Bone marrow (tissue), 2 donors: ENCODE results near the gene FAM131C.
"Not testable (repeated sequence)": the region's sequence is repeated elsewhere in the genome, so short reads cannot be mapped to it uniquely, and the experiment has no call there.

Source experiments
- DNase-seq, 2 donors: peaks; one replicate each; lab custom pipeline; 2025; lab: John Stamatoyannopoulos, UW

The FAM131C gene

DNA sequence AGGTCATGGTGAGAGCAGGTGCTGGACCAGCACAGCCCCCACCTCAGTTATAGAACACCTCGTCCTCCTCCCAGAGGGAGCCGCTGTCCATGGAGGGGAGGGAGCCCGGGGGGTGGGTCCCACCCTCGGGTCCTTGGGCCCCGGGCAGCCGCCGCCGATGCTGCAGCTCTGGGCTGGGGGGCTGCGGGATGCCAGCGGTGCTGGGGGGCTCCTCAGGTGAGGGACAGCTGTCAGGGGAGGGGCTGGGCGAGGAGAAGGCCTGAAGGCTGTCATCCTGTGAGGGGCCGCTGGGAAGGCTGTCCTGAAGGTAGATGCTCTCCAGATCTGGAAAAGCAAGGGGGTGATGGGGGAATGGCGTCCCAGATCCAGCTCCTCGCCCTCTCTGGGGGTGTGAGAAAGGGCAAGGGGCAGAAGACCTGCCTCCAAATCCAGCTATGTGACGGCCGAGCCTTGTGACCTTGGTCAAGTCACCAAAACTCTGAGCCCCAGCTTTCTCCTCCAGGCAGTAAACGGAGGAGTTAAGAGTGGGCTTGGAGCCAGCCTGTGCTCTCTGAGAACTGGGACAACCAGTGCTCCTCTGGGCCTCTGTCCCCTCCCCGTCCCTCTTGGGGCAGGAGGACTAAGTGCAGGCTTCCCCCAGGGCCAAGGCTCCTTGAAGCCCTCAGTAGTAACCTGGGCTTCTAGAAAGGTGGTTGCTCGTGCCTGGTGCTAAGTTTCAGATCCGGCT, 14.9 kb downstream of the FAM131C start:
- DNase-seq, result not testable (repeated sequence)

DNA sequence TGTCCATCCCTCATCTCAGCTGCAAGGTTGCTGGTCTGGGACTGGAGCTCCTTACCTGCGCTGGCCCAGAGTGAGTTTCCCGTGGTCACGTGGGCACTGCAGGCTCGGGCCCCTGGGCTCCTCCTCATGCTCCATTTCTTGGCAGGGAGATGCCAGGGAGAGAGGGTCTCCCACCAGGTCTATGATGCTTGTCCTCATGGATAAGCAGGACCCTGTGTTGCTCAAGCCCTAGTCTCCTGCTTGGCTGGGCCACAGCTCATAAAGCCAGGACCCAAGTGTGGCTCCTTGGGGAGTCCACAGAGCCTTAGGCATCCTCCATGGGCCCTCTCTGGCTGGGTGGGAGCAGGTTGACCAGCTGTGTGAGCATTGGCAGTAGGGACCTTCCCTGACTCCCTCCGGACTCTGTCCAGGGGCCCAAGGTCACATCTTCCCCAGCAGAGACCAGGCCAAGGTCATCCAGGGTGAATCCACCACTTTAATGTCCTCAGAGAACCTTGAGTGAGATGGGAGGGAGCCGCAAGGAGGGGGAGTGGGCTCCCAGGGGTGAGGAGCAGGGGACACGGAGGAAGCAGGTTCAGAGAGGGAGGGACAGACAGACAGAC, 16.0 kb downstream of the FAM131C start:
- DNase-seq, result not testable (repeated sequence)

DNA sequence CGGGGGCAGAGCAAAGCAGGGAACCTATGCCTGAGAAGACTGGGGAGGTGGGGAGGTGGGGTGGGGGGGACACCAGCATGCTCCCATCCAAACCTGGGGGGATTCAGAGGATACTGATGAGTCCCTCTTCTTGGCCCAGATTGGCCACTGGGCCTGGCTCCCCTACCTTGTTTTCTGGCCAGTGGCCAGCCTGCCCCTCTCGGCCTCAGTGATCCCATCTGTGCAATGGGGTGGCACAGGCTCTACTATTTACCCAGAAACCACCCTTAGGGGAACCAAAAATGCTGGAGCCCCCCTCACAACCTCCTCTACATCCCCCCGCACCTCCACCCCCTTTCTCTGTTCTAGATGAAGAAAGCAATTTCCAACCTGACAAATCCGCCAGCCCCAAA, 16.9 kb downstream of the FAM131C start:
- DNase-seq, result not testable (repeated sequence)

DNA sequence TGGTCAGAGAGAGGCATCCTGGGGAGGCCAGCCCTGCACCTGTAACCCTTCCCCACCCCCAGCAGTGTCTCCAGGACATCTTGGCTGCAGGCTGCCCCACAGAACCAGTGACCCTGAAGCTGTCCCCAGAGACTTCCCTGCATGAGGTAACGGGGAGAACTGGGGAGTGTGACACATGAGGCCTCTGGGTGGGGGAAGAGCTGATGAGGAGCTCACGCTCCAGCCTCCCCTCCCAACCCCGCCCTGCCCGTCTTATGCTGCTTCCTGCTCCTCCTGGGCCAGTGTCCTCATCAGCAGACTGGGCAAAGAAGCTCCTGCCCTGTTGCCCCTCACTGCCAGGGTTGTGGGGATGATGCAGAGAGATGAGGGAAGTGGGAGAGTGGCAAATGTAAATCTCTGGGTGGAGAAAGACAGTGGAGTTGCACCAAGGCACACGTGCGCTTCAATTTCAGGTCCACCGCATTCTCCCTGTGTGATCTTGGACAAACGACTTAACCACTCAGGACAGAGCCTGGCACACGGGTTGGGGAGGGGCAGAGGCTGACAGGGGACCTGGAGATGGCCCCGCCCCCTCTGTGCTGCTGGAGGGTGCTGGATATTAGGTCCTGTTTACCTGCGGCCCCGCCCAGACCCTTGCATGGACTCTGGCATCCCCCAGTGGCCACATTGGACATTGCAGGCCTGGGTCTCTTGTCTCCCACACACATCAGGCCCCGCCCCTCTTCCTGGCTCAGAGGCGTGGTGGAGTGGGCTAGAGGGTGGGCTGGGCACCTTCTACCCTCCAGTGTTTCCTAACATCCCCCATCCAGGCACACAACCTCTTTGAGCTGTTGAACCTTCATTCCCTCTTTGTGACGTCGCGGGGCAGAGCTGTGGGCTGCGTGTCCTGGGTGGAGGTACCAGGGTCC, 17.6 kb downstream of the FAM131C start:
- DNase-seq, result peak; percentile 46 to 56

DNA sequence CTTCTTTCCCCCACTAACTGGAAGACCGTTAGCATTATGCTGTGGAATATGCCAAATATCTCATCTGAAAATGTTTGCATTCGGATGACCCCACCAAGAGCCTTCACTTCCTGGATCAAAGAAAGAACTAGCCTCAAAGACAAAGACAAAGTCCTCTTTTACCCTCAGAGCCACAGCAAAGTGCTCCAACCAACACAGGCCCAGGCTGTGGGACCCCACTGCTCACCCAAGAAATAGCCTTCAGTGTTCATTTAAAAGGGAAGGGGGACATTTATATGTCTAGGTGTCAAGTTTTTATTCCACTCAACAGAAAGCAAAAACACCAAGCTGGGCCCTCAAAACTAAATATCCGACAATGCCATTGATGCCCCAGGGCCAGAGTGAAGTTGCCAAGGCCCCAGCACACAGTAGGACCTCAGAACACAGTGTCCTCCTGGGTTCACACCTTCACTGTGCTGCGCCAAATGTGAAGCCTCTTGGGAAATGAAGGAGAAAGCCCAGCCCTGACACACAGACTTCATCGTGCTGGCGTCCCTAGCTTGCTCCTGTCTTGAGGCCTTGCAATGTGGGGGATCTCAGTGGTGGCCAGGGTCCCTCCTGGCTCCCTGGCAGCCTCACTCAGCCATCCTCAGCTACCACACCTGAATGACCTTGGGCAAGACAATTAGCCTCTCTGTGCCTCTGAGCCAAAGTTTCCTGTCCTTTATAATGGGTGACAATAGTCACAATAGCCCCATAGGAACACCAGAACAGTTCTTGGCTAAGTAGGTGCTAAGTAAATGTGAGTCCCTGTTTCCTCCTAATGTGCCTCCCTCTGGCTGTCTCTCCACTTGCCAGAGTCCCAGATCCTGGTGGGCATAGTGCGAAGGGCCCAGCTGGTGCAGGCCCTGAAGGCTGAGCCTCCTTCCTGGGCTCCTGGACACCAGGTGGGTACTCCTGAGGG, 18.6 kb downstream of the FAM131C start:
- no peak for DNase-seq

DNA sequence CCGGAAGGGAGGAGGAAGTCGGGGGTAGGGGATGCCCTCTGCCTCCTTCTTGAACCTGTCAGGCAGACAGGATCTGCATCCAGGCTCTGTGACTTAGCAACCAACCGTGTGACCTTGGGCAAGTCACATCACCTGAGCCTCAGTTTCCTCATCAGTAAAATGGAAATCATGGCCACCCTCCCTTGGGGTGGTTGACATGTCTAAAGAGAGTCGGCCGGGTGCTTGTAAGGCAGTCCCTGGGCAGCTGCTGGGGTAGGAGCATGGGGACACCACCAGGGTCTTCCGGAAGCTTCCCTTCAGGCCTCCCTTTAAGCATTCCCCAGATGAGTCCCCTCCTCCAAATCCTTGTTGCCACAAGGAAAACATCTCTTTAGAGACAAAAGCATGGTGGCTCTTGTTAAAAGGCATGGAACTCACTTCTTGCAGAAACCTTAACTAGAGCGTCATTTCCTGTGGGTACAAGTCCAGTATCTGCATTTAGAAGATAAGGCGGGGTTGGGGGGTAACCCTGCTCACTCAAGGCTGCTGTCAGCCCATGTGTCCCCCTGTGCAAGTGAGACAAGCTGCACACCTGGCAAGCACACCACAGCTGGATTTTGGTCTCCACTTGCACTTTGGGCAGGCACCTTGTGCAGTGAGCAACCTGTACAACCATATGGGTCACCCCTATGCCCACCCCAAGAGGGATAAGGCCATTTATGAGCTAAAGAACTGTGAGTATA, 19.5 kb downstream of the FAM131C start:
- DNase-seq, result no peak

DNA sequence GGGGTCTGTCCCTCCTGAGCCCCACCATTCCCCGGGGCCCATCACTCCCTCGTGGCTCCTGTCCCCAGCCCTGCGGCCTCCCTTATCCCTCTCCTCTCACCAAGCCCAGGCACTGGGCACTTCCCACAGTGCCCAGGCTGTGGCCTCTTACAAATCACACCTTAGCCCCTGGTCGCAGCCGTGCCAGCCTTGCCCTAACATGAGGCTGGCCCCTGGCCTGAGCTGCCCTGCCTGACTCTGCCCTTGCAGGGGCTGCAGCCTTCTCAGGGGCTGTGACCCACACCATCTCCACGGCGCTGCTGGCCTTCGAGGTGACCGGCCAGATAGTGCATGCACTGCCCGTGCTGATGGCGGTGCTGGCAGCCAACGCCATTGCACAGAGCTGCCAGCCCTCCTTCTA, 21.5 kb downstream of the FAM131C start:
- not testable (repeated sequence) for DNase-seq

DNA sequence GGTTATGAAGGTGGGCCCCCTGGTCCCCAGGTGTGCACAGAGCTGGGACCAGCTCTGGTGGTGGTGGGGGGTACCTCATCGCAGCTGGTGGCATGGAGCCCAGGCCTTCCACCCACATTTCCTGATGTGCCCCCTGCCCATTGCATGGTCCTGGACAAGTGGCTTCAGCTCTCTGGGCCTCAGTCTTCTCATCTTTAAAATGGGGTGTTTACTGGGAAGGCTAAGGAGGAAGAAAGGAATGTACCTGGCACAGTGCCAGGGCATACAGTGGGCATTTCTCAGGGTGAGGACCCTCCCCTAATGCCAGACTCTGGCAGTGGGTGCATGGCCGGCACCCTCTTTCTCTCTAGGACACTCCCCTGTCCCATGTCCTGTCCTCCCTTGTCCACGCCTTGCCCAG, 22.4 kb downstream of the FAM131C start:
- DNase-seq, result no peak

DNA sequence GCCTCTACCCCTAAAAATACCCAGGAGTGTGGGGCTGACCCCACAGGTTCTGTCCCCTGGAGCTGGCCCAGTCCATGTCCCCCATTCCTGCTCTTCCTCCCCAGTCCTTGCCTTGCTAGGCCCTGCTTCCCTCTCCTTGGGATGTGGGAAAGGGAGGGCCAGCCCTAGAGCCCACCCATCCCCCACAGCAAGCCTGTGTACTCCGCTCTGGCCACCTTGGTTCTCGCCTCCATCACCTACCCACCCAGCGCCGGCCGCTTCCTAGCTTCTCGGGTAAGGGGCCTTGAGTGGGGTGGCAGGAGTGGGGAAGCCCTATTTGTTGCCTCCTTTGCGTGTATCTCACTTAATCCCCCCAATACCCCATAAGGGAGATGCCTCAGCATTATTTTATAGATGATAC, 23.1 kb downstream of the FAM131C start:
- DNase-seq, result no peak

DNA sequence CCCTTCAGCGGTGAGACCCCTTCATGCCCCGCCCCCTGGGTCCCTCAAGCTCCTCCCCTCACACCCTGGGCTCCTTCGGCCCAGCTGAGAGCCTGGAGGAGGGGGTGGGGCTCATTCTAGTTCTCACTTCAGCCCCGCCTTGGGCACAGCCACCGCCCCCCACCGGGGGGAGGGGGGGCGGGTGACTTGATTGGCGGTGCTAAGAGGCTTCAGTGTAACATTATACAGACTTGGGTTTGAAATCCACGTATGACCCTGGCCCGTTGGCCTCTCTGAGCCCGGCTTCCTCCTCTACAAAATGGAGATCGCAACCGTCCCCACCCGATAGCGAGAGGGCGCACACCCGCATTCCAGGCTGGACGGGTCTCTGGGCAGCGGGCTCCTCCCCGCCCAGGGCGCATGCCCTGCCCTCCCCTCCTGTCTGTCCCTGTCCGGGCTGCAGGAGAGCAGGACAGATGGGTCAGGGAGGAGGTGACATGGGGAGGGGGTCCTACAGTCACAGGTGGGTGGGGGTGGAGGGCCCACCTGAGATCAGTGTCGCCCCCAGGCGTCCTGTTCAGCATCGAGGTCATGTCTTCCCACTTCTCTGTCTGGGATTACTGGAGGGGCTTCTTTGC, 24.8 kb downstream of the FAM131C start:
- DNase-seq, result no peak

DNA sequence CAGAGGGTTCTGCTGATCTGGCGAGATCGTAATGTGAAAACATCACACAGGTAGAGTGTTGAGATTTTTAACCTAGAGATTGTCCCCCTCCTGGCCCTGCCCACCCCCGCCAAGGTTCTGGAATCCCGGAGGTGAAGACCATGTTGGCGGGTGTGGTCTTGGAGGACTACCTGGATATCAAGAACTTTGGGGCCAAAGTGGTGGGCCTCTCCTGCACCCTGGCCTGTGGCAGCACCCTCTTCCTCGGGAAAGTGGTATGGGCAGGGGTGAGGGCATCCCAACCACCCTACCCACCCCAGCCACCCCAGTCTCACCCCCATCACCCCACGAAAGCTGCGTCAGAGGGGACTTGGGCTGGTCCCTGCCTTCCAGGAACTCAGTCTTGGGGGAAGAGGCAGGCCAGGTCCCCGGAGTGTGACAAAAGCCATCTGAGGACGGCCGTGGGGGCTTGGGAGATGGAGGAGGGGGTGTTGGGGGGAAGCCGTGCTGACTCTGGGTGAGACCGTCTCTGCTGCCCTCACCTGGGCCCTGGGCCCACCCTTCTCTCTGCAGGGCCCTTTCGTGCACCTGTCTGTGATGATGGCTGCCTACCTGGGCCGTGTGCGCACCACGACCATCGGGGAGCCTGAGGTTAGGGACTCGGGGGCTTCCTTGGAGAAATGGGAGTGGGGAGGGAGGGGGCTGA, 25.5 kb downstream of the FAM131C start:
- no peak for DNase-seq

DNA sequence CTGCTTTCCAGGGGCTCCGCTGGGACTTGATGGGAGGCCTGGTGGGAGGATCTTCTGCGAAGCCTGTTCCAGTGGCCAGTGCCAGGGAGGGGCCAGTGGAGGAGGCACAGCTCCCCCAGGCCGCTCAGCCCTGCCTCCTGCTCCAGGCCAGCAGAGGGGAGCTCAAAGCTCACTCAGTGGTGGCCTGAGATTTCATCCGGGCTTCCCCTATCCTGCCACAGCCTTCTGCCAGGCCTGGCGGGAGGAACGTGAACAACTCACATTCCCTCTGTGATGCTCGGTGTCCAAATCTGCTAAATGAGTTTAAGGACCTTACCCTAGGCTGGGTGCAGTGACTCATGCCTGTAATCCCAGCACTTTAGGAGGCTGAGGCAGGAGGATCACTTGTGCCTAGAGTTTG, 26.6 kb downstream of the FAM131C start:
- no peak for DNase-seq

DNA sequence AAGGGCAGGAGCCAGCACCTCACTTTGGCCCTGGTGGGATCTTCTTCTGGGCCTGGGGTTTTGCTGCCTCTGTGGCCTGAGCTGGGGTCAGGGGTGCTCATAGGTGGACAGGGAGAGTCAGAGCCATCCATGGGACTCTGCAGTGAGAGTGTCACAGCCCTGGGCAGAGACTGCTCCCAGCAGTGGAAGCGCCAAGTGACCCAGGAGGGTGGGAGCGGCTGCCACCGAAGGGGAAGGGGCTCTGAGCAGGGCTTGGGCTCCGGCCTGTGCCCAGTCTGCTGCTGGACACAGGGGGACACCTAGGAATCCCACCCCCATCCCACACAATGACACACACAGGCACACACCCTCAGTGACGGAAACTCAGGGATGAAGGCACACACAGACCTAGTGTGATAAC, 29.5 kb downstream of the FAM131C start:
- DNase-seq, result no peak

DNA sequence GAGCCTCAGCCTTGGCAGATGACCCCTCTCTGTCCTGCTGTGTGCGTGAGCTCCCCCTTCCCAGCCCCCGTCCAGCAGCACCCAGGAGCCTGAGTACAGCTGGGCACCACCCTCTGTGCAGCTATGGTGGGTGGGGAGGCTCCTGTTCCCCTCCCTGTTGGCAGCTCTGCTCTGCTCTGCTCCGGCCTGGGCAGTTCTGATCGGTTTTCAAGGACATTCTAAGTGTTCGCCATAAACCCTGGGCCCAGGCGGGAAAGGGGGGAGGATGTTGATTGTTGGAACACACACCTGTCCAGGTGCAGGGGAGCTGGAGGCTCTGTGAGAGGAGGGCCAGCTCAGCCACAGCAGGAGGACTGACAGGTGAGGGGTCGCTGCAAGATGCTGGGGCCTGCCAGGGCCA, 29.9 kb downstream of the FAM131C start, which contains the start of gene CLCNKB:
CLCNKB (plus strand) TSS at position 262 of the 400 bp plus-strand sequence. CDS start 711 bp downstream, outside the sequence.
- no peak for DNase-seq

DNA sequence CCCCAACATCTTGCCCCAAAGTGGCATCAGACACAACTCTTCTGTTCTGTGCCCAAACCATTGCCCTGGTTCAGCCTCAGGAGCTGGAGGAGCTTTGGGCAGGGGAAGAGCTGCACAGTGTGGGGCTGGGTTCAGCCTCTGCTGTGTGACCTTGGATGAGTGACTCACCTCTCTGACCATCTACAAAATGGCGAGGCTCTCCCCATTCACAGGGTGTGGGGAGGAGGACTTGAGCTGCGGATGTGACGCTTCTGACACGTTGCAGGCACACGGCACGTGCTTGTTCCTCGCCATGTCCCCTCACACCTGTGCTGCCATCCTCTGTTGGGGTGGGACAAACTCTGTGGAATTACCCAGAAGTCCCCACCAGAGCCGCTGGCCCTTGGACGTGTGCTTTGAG, 30.8 kb downstream of the FAM131C start:
- DNase-seq, result not testable (repeated sequence)

DNA sequence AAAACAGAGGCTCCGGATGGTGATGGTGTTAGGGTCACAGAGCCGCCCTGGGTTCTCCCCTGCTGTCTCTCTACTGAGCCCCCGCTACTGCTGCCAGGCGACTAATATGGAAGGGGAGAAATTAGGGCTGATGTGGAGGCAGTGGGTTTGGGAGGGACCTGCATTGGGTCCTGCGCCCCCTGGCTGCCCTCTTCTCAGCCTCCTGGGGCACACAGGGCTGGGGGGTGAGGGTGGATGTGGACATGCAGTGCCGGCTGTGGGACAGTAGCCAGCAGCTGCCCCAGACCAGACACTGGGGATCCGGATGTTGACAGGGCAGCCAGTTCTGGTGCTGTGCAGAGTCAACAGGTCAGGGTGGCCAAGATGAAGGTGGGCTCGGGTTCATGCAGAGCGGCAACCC, 31.4 kb downstream of the FAM131C start:
- DNase-seq, result no peak

DNA sequence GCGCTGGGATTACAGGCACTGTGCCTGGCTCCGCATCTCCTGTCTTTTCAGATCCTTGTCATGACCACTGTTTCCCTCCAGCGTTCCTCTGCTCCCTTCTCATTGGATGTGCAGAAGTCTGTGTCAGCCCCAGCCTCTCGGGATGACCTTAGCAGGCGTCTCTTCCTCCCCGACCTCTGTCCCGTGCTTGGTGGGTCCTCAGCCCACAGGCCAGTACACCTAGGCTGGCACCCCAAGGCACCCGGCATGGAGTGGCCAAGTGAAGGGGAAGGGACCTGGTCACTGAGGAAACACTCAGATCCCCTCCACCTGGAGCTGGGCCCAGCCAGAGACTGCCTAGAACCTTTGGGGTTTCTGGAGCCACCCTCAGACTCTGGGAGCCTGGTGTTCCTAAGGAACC, 32.3 kb downstream of the FAM131C start:
- no peak for DNase-seq

DNA sequence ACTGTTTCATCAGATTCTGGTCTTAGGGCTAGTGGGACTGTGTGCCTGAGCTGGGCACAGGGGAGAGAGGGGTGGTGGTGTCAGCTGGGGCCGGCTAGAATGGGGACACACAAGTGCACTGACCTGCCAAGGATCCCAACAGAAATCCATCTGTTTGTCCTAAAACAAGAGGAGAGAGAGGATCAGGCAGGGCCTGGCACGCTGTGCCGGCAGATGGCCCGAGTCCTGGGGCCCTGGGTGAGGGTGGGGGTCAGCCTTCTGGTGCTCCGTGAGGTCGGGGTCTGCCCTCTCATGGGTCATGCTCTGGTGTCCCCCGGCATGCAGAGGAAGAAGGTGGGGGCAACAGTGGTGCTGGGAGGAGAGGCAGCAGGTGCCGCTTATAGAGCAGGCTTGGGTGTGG, 33.6 kb downstream of the FAM131C start:
- not testable (repeated sequence) for DNase-seq

DNA sequence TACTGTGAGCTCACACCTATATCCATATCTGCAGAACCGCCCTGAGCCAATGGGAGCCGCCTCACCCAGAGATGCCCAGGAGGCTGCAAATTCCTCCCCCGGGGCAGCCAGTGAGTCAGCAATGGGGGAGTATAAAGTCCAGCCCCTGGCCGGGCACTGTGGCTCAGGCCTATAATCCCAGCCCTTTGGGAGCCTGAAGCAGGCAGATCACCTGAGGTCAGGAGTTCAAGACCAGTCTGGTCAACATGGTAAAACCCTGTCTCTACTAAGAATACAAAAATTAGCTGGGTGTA, 34.9 kb downstream of the FAM131C start:
- no peak for DNase-seq

DNA sequence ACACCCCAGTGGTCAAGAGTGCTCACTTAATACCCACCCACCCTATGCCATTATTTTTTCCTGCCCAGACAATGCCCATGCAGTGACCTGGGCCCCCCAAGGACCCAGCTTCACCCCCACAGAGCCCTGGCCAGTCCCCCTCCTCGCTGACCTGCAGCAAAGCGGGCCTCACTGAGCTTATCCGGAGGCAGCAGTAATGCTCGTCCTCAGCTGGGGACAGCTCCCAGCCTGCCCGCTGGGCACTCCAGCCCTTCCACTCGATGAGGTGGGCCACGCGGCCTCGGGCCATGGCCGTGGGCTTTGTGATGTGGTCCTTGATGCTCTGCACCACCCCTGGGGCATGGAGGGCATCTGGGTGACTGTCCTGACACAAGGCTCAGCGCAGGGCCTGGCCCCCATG, 37.0 kb downstream of the FAM131C start:
- not testable (repeated sequence) for DNase-seq
